ENCODE measurements around the gene GIMD1.
"Not testable (repeated sequence)": the region's sequence is repeated elsewhere in the genome, so short reads cannot be mapped to it uniquely, and the experiment has no call there.

The GIMD1 gene

DNA sequence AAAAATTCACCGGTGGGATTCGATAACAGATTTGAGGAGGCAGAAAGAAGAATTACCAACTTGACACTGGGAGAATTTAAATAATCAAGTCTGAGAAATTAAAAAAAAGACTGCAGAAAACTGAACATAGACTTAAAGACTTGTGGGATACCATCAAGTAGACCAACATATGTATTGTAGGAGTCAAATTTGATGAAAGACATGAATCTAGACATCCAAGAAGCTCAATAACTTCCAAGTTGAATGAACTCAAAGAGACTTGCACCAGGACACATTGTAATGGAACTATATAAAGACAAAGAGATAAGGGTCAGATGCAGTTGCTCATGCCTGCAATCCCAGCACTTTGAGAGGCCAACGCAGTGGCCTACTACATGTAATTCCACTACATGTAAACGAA lies 30.3 kb upstream of the GIMD1 start:
- not testable (repeated sequence) for H3K18ac ChIP-seq (ENCODE audit: low read length); H3K9ac ChIP-seq (ENCODE audit: low read length); H3K79me1 ChIP-seq (ENCODE audit: low read length); H3K79me2 ChIP-seq (ENCODE audit: control insufficient read depth, insufficient read depth, low read length); H4K8ac ChIP-seq (ENCODE audit: low read depth, low read length); H2BK15ac ChIP-seq (replicated peaks; ENCODE audit: low read depth); H3K4me2 ChIP-seq (ENCODE audit: low read length); H2BK120ac ChIP-seq (ENCODE audit: low read depth, low read length); H3K23ac ChIP-seq (ENCODE audit: low read length); H3K4me3 ChIP-seq (ENCODE audit: low read length); H3K27me3 ChIP-seq (ENCODE audit: insufficient read depth, low read length, poor library complexity); H3K4ac ChIP-seq (ENCODE audit: low read depth, low read length); H4K5ac ChIP-seq (ENCODE audit: low read length); H3K4me1 ChIP-seq (ENCODE audit: control insufficient read depth, low read depth, low read length); H2AK5ac ChIP-seq (ENCODE audit: low read length); H3K27ac ChIP-seq (ENCODE audit: low read depth, low read length); DNase-seq; H2BK5ac ChIP-seq (ENCODE audit: low read length); H3K56ac ChIP-seq (ENCODE audit: low read length); H3K36me3 ChIP-seq (ENCODE audit: control insufficient read depth, insufficient read depth, low read length)
- no CpG with 5 or more reads among the region's 4 CpGs for WGBS (ENCODE audit: extremely low coverage, insufficient coverage, low lambda C conversion rate)

DNA sequence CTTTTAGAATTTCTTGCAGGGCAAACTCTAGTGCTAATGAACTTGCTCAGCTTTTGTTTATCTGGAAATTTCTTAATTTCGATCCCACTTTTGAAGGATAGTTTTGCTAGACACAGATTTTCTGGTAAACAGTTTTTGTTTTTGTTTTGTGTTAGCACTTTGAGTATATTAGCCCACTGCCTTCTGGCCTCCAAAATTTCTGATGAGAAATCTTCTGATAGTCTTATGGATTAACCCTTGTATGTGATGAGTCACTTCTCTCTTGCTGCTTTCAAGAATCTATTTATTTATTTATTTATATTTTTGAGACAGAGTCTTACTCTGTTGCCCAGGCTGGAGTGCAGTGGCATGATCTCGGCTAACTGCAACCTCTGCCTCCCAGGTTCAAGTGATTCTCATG lies 27.0 kb upstream of the GIMD1 start:
- no peak overlapping the region for H2AK5ac ChIP-seq (ENCODE audit: low read length)
- H2BK120ac ChIP-seq (ENCODE audit: low read depth, low read length): no peak overlapping the region
- no peak overlapping the region for H3K9ac ChIP-seq (ENCODE audit: low read length)
- H3K4me2 ChIP-seq (ENCODE audit: low read length): no peak overlapping the region
- DNase-seq: no peak
- no peak overlapping the region for H2BK15ac ChIP-seq (replicated peaks; ENCODE audit: low read depth)
- no peaks in the 10 kb centered on the region for H3K27me3 ChIP-seq (ENCODE audit: insufficient read depth, low read length, poor library complexity)
- H3K56ac ChIP-seq (ENCODE audit: low read length): no peak overlapping the region
- H3K79me1 ChIP-seq (ENCODE audit: low read length): no peaks in the 10 kb centered on the region
- H4K5ac ChIP-seq (ENCODE audit: low read length): no peak overlapping the region
- H3K36me3 ChIP-seq (ENCODE audit: control insufficient read depth, insufficient read depth, low read length): no peaks in the 10 kb centered on the region
- H3K4ac ChIP-seq (ENCODE audit: low read depth, low read length): no peak overlapping the region
- H2BK5ac ChIP-seq (ENCODE audit: low read length): no peak overlapping the region
- no peaks in the 10 kb centered on the region for H3K4me1 ChIP-seq (ENCODE audit: control insufficient read depth, low read depth, low read length)
- WGBS (ENCODE audit: extremely low coverage, insufficient coverage, low lambda C conversion rate): no CpG with 5 or more reads among the region's 2 CpGs
- H3K4me3 ChIP-seq (ENCODE audit: low read length): no peak overlapping the region
- no peak overlapping the region for H3K23ac ChIP-seq (ENCODE audit: low read length)
- no peaks in the 10 kb centered on the region for H3K79me2 ChIP-seq (ENCODE audit: control insufficient read depth, insufficient read depth, low read length)
- no peak overlapping the region for H4K8ac ChIP-seq (ENCODE audit: low read depth, low read length)
- H3K18ac ChIP-seq (ENCODE audit: low read length): no peak overlapping the region
- no peak overlapping the region for H3K27ac ChIP-seq (ENCODE audit: low read depth, low read length)

DNA sequence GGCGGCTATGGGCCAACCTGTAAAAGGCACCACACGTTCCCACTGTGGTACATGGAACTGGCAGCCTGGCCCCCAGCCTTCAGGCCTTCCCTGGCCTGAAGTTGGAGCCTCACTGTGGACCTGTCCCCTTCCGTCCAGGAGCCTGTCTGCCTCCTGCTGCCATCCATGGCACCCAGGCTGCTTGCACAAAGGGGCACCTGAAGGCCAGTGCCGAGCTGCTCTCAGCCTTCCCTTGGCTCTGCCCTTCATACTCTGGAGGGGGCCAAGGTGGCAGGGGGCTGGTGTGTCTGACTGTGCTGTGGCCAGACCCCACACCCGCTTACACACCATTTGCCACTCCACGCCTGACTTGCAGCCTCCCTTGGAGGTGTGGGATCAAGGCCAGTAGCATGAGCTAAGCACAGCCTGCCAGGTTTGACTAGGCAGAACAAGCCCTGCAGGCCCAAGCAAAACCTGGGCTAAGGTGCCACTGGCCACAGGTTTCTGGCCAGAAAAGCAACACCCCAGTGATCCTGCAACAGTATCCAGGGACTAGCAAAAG lies 17.3 kb upstream of the GIMD1 start:
- WGBS (ENCODE audit: extremely low coverage, insufficient coverage, low lambda C conversion rate): no CpG with 5 or more reads among the region's 6 CpGs
- Histone ChIP-seq H2BK5ac (ENCODE audit: low read length) (no peak overlapping the region), H2BK120ac (ENCODE audit: low read depth, low read length) (no peak overlapping the region)

DNA sequence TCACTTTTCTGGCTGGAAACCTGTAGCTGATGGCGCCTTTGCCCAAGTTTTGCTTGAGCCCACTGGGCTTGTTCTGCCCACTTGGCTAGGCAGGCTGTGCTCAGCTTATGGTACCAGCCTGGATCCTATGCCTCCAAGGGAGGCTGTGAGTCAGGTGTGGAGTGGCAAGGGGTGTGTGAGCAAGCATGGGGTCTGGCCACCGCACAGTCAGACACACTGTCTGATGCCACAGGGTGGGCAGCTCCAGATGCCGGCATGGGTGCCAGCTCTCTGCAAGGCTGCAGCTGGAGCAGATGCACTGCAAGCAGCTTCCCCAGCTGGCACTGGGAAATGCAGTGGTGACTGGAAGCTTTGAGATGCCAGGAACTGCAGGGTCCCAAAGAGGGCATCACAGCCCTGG lies 16.3 kb upstream of the GIMD1 start:
- H3K79me1 ChIP-seq (ENCODE audit: low read length): no peaks in the 10 kb centered on the region
- H3K4me1 ChIP-seq (ENCODE audit: control insufficient read depth, low read depth, low read length): no peaks in the 10 kb centered on the region
- WGBS (ENCODE audit: extremely low coverage, insufficient coverage, low lambda C conversion rate): no CpG with 5 or more reads among the region's 3 CpGs
- H4K5ac ChIP-seq (ENCODE audit: low read length): no peak overlapping the region
- no peaks in the 10 kb centered on the region for H3K79me2 ChIP-seq (ENCODE audit: control insufficient read depth, insufficient read depth, low read length)
- no peak overlapping the region for H3K9ac ChIP-seq (ENCODE audit: low read length)
- no peak overlapping the region for H2BK5ac ChIP-seq (ENCODE audit: low read length)
- no peak overlapping the region for H3K23ac ChIP-seq (ENCODE audit: low read length)
- H3K4me2 ChIP-seq (ENCODE audit: low read length): no peak overlapping the region
- H3K18ac ChIP-seq (ENCODE audit: low read length): no peak overlapping the region
- H2AK5ac ChIP-seq (ENCODE audit: low read length): no peak overlapping the region
- no peak overlapping the region for H3K4me3 ChIP-seq (ENCODE audit: low read length)
- H3K36me3 ChIP-seq (ENCODE audit: control insufficient read depth, insufficient read depth, low read length): no peaks in the 10 kb centered on the region
- H4K8ac ChIP-seq (ENCODE audit: low read depth, low read length): no peak overlapping the region
- H3K56ac ChIP-seq (ENCODE audit: low read length): no peak overlapping the region
- no peak for DNase-seq
- no peak overlapping the region for H3K4ac ChIP-seq (ENCODE audit: low read depth, low read length)
- no peak overlapping the region for H3K27ac ChIP-seq (ENCODE audit: low read depth, low read length)
- H2BK15ac ChIP-seq (replicated peaks; ENCODE audit: low read depth): no peak overlapping the region
- H2BK120ac ChIP-seq (ENCODE audit: low read depth, low read length): no peak overlapping the region
- H3K27me3 ChIP-seq (ENCODE audit: insufficient read depth, low read length, poor library complexity): no peaks in the 10 kb centered on the region

More for the DNA sequence above, 17.3 kb upstream of the GIMD1 start:
- H3K56ac ChIP-seq (ENCODE audit: low read length): no peak overlapping the region
- no peak overlapping the region for H3K4ac ChIP-seq (ENCODE audit: low read depth, low read length)
- H4K5ac ChIP-seq (ENCODE audit: low read length): no peak overlapping the region
- H3K36me3 ChIP-seq (ENCODE audit: control insufficient read depth, insufficient read depth, low read length): no peaks in the 10 kb centered on the region
- no peaks in the 10 kb centered on the region for H3K79me1 ChIP-seq (ENCODE audit: low read length)
- DNase-seq: no peak
- no peak overlapping the region for H3K27ac ChIP-seq (ENCODE audit: low read depth, low read length)
- no peak overlapping the region for H2AK5ac ChIP-seq (ENCODE audit: low read length)
- H3K4me1 ChIP-seq (ENCODE audit: control insufficient read depth, low read depth, low read length): no peaks in the 10 kb centered on the region
- H3K4me2 ChIP-seq (ENCODE audit: low read length): no peak overlapping the region
- H3K9ac ChIP-seq (ENCODE audit: low read length): no peak overlapping the region
- H3K79me2 ChIP-seq (ENCODE audit: control insufficient read depth, insufficient read depth, low read length): no peaks in the 10 kb centered on the region
- H3K18ac ChIP-seq (ENCODE audit: low read length): no peak overlapping the region
- no peak overlapping the region for H2BK15ac ChIP-seq (replicated peaks; ENCODE audit: low read depth)
- no peak overlapping the region for H4K8ac ChIP-seq (ENCODE audit: low read depth, low read length)
- H3K23ac ChIP-seq (ENCODE audit: low read length): no peak overlapping the region
- no peaks in the 10 kb centered on the region for H3K27me3 ChIP-seq (ENCODE audit: insufficient read depth, low read length, poor library complexity)
- H3K4me3 ChIP-seq (ENCODE audit: low read length): no peak overlapping the region

DNA sequence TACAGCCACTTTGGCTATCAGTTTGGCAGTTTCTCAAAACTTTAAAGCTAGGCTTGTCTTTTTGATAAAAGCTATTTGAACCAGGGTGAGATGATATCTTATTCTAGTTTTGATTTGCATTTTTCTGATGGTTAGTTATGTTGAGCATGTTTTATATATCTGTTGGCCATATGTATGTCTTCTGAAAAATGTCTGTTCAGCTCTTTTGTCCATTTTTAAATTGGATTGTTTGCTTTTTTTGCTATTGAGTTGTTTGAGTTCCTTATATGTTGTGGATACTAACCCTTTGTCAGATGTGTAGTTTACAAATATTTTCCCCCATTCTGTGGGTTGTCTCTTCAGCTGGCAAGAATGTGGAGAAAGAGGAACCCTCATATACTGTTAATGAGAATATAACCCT lies 11.6 kb upstream of the GIMD1 start:
- Histone ChIP-seq H3K4me1 (ENCODE audit: control insufficient read depth, low read depth, low read length) (no peaks in the 10 kb centered on the region), H3K56ac (ENCODE audit: low read length) (no peak overlapping the region), H3K4ac (ENCODE audit: low read depth, low read length) (no peak overlapping the region), H3K9ac (ENCODE audit: low read length) (no peak overlapping the region), H2BK5ac (ENCODE audit: low read length) (no peak overlapping the region), H2AK5ac (ENCODE audit: low read length) (no peak overlapping the region), H3K79me1 (ENCODE audit: low read length) (no peaks in the 10 kb centered on the region), H3K18ac (ENCODE audit: low read length) (no peak overlapping the region), H3K27me3 (ENCODE audit: insufficient read depth, low read length, poor library complexity) (no peaks in the 10 kb centered on the region), H3K27ac (ENCODE audit: low read depth, low read length) (no peak overlapping the region), H4K8ac (ENCODE audit: low read depth, low read length) (no peak overlapping the region), H3K4me2 (ENCODE audit: low read length) (no peak overlapping the region), H3K36me3 (ENCODE audit: control insufficient read depth, insufficient read depth, low read length) (no peaks in the 10 kb centered on the region), H3K4me3 (ENCODE audit: low read length) (no peak overlapping the region), H4K5ac (ENCODE audit: low read length) (no peak overlapping the region), H2BK120ac (ENCODE audit: low read depth, low read length) (no peak overlapping the region), H2BK15ac (replicated peaks; ENCODE audit: low read depth) (no peak overlapping the region), H3K79me2 (ENCODE audit: control insufficient read depth, insufficient read depth, low read length) (no peaks in the 10 kb centered on the region), H3K23ac (ENCODE audit: low read length) (no peak overlapping the region)
- no peak for DNase-seq

DNA sequence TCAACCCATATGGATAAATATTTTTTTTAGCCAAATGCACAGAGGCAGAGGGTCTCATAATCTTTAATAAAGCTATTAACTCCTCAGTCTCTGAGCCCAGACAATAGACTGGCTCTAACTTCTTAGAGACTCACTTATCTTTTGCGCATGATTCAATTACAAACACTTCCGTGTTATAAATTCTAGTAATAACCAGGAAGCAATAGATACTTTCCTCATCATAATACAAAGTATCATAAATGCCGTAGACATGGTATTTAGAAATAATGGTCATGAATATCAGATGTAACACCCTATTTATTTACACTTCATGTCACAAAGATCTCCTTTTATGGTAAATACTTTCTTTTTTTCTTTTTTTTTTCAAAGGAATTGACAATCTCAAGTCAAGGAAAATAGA lies 4.4 kb upstream of the GIMD1 start:
- no peaks in the 10 kb centered on the region for H3K4me1 ChIP-seq (ENCODE audit: control insufficient read depth, low read depth, low read length)
- no peak overlapping the region for H4K8ac ChIP-seq (ENCODE audit: low read depth, low read length)
- no peak overlapping the region for H3K4ac ChIP-seq (ENCODE audit: low read depth, low read length)
- no peaks in the 10 kb centered on the region for H3K27me3 ChIP-seq (ENCODE audit: insufficient read depth, low read length, poor library complexity)
- no peak overlapping the region for H3K56ac ChIP-seq (ENCODE audit: low read length)
- no peak overlapping the region for H3K18ac ChIP-seq (ENCODE audit: low read length)
- H2BK15ac ChIP-seq (replicated peaks; ENCODE audit: low read depth): no peak overlapping the region
- H3K4me3 ChIP-seq (ENCODE audit: low read length): no peak overlapping the region
- no peak overlapping the region for H3K9ac ChIP-seq (ENCODE audit: low read length)
- H3K79me2 ChIP-seq (ENCODE audit: control insufficient read depth, insufficient read depth, low read length): no peaks in the 10 kb centered on the region
- DNase-seq: no peak
- H2BK120ac ChIP-seq (ENCODE audit: low read depth, low read length): no peak overlapping the region
- no peak overlapping the region for H3K27ac ChIP-seq (ENCODE audit: low read depth, low read length)
- H2AK5ac ChIP-seq (ENCODE audit: low read length): no peak overlapping the region
- no peak overlapping the region for H4K5ac ChIP-seq (ENCODE audit: low read length)
- H3K79me1 ChIP-seq (ENCODE audit: low read length): no peaks in the 10 kb centered on the region
- WGBS (ENCODE audit: extremely low coverage, insufficient coverage, low lambda C conversion rate): no CpG with 5 or more reads among the region's 3 CpGs
- H3K36me3 ChIP-seq (ENCODE audit: control insufficient read depth, insufficient read depth, low read length): no peaks in the 10 kb centered on the region
- no peak overlapping the region for H3K23ac ChIP-seq (ENCODE audit: low read length)
- H3K4me2 ChIP-seq (ENCODE audit: low read length): no peak overlapping the region
- H2BK5ac ChIP-seq (ENCODE audit: low read length): no peak overlapping the region

Measured in mesendoderm (in vitro differentiated cells).